ENCODE measurements around the gene MSL3B.

Gene MSL3B

DNA sequence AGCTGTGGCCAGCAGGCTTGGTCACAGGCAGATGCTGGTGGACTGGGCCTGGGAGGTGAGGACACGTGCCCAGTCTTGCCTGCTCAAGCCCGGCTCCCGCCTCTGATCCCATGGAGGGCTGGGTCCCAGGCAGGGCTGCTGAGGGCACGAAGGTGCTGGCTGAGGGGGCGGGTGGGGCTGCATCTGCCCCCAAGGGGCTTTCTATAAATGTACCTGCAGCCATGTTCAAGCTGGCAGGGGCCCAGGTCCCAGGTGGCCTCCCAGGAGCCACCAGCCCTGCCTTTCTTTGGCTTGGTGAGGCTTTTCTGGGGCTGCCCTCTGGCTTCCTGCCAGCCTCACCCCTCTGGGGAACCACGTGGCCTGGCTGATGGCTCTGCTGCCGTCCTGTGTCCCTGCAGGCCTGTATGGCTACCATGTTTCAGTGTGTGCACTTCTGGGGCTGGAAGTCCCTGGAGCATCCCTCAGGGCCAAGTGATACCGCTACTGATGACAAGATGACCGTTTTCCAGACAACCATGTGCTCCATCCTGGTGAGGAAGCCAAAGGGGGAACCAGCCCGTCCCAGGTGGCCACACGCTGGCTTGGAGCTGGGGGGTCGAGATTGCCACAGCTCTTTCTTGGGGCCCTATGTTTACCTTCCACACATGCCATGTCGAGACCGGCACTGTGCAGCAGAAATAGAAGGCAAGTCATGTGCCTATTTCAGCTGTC lies 37.0 kb downstream of the MSL3B start:
- no peaks in the 10 kb centered on the region for H3K27me3 ChIP-seq (ENCODE audit: control insufficient read depth in 4 of 4, insufficient read depth in 4 of 4, low read length in 3 of 4)
- H3K9ac ChIP-seq (ENCODE audit: low read depth in 1 of 2, low read length in 2 of 2), result no peak overlapping the region
- no peak overlapping the region for H3K4me3 ChIP-seq (ENCODE audit: low read depth in 1 of 3, low read length in 3 of 3)
- no peaks in the 10 kb centered on the region for H3K9me3 ChIP-seq (ENCODE audit: control insufficient read depth in 4 of 4, low read length in 3 of 4)
- DNase-seq (ENCODE audit: low spot score), result no peak
- H3K27ac ChIP-seq (ENCODE audit: low read depth in 1 of 2, low read length in 2 of 2), result no peak overlapping the region
- 92% methylated on average over 14 of the region's 14 CpGs for WGBS
- no peaks in the 10 kb centered on the region for H3K36me3 ChIP-seq (ENCODE audit: control insufficient read depth in 4 of 4, insufficient read depth in 3 of 4, low read depth in 1 of 4, low read length in 3 of 4)
- TF ChIP-seq SP1 (IDR thresholded peaks at IDR 0.05) (no peak), MAX (IDR thresholded peaks at IDR 0.05) (no peak), REST (IDR thresholded peaks at IDR 0.05) (no peak), JUND (IDR thresholded peaks at IDR 0.05) (no peak), GABPA (IDR thresholded peaks at IDR 0.05 in 1 of 2, conservative IDR thresholded peaks at IDR 0.05 in 1 of 2) (no peak), HNF4G (IDR thresholded peaks at IDR 0.05) (no peak), EGR1 (IDR thresholded peaks at IDR 0.05; ENCODE audit: low read depth in 2 of 2) (no peak)
- TF ChIP-seq, protein P1, sequence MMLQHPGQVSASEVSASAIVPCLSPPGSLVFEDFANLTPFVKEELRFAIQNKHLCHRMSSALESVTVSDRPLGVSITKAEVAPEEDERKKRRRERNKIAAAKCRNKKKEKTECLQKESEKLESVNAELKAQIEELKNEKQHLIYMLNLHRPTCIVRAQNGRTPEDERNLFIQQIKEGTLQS (IDR thresholded peaks at IDR 0.05), result no peak
- TF ChIP-seq, protein P2, sequence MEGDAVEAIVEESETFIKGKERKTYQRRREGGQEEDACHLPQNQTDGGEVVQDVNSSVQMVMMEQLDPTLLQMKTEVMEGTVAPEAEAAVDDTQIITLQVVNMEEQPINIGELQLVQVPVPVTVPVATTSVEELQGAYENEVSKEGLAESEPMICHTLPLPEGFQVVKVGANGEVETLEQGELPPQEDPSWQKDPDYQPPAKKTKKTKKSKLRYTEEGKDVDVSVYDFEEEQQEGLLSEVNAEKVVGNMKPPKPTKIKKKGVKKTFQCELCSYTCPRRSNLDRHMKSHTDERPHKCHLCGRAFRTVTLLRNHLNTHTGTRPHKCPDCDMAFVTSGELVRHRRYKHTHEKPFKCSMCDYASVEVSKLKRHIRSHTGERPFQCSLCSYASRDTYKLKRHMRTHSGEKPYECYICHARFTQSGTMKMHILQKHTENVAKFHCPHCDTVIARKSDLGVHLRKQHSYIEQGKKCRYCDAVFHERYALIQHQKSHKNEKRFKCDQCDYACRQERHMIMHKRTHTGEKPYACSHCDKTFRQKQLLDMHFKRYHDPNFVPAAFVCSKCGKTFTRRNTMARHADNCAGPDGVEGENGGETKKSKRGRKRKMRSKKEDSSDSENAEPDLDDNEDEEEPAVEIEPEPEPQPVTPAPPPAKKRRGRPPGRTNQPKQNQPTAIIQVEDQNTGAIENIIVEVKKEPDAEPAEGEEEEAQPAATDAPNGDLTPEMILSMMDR (IDR thresholded peaks at IDR 0.05; ENCODE audit: low read depth, low read length, missing input control), result no peak
- H3K4me1 ChIP-seq (ENCODE audit: control insufficient read depth in 4 of 4, insufficient read depth in 4 of 4, low read length in 3 of 4), result no peaks in the 10 kb centered on the region

- H3K4me3 ChIP-seq (ENCODE audit: low read depth in 1 of 3, low read length in 3 of 3), result no peak overlapping the region
- no peak overlapping the region for H3K9ac ChIP-seq (ENCODE audit: low read depth in 1 of 2, low read length in 2 of 2)
- 97% methylated on average over 6 of the region's 6 CpGs for WGBS
- H3K27ac ChIP-seq (ENCODE audit: low read depth in 1 of 2, low read length in 2 of 2), result no peak overlapping the region
- no peak for DNase-seq (ENCODE audit: low spot score)
- no peaks in the 10 kb centered on the region for H3K36me3 ChIP-seq (ENCODE audit: control insufficient read depth in 4 of 4, insufficient read depth in 3 of 4, low read depth in 1 of 4, low read length in 3 of 4)
- no peaks in the 10 kb centered on the region for H3K9me3 ChIP-seq (ENCODE audit: control insufficient read depth in 4 of 4, low read length in 3 of 4)
- H3K27me3 ChIP-seq (ENCODE audit: control insufficient read depth in 4 of 4, insufficient read depth in 4 of 4, low read length in 3 of 4), result no peaks in the 10 kb centered on the region
- no peaks in the 10 kb centered on the region for H3K4me1 ChIP-seq (ENCODE audit: control insufficient read depth in 4 of 4, insufficient read depth in 4 of 4, low read length in 3 of 4)
- TF ChIP-seq GABPA (IDR thresholded peaks at IDR 0.05 in 1 of 2, conservative IDR thresholded peaks at IDR 0.05 in 1 of 2) (no peak), HNF4A (conservative IDR thresholded peaks at IDR 0.05) (no peak), YY1 (IDR thresholded peaks at IDR 0.05) (no peak), REST (IDR thresholded peaks at IDR 0.05) (no peak), RAD21 (IDR thresholded peaks at IDR 0.05) (no peak), TAF1 (conservative IDR thresholded peaks at IDR 0.05) (no peak), FOXA2 (IDR thresholded peaks at IDR 0.05) (no peak), RXRA (IDR thresholded peaks at IDR 0.05) (no peak), EGR1 (IDR thresholded peaks at IDR 0.05; ENCODE audit: low read depth in 2 of 2) (no peak), FOXA1 (IDR thresholded peaks at IDR 0.05) (no peak), MAX (IDR thresholded peaks at IDR 0.05) (no peak), SP1 (IDR thresholded peaks at IDR 0.05) (no peak), NR2F2 (IDR thresholded peaks at IDR 0.05) (no peak), JUND (IDR thresholded peaks at IDR 0.05) (no peak), ZBTB33 (IDR thresholded peaks at IDR 0.05) (no peak), HNF4G (IDR thresholded peaks at IDR 0.05) (no peak)
- TF ChIP-seq, protein P1 (IDR thresholded peaks at IDR 0.05), result no peak
Measured at GRCh38 chr2:233830111-233830802, 37.9 kb downstream of the MSL3B start.
